GM23338 (cell line): ENCODE results near the gene STX17. TPM values are rescaled to one million over a fixed set of nuclear protein-coding genes. Genes with fewer than 3 reads are reported as not detected.

Source experiments
- ATAC-seq: fragments of 200-7000 bp; cut with Tn5 transposase; 3 replicates; pipeline ENCODE4 v1.9.1; 2020
- DNase-seq: peaks from one replicate; pipeline ENCODE4 v3.0.0-alpha.2; 2015; ENCODE audit warnings: low spot score
- H2AFZ ChIP-seq: fragments of 200-600 bp; sonication (generic); 2 replicates; pipeline ENCODE4 v1.8.0; 2016; ENCODE audit warnings: antibody characterized with exemption, mild to moderate bottlenecking, moderate library complexity
- H3F3A ChIP-seq: fragments of 200-600 bp; sonication (generic); replicated peaks from 2 replicates; pipeline ENCODE4 v1.8.0; 2017; ENCODE audit warnings: antibody characterized with exemption, mixed run types, low read depth
- H3K27ac ChIP-seq: fragments of 200-600 bp; sonication (generic); 2 replicates; pipeline ENCODE4 v1.6.1; 2016; ENCODE audit warnings: low read depth
- H3K27me3 ChIP-seq: fragments of 200-600 bp; sonication (generic); 2 replicates; pipeline ENCODE4 v1.8.0; 2016; ENCODE audit warnings: mild to moderate bottlenecking, mixed run types, moderate library complexity; ENCODE audit not compliant: insufficient read depth
- H3K36me3 ChIP-seq: fragments of 200-600 bp; sonication (generic); 2 replicates; pipeline ENCODE4 v1.8.0; 2016; ENCODE audit warnings: mild to moderate bottlenecking; ENCODE audit not compliant: insufficient read depth
- H3K4me1 ChIP-seq: fragments of 200-600 bp; sonication (generic); 2 replicates; pipeline ENCODE4 v1.8.0; 2016; ENCODE audit warnings: mild to moderate bottlenecking, moderate library complexity; ENCODE audit not compliant: insufficient read depth
- H3K4me2 ChIP-seq: fragments of 200-600 bp; sonication (generic); 2 replicates; pipeline ENCODE4 v1.7.1; 2017; ENCODE audit warnings: mixed run types
- H3K4me3 ChIP-seq: fragments of 200-600 bp; sonication (generic); 2 replicates; pipeline ENCODE4 v1.6.1; 2016; ENCODE audit warnings: mixed run types
- H3K79me2 ChIP-seq: fragments of 200-600 bp; sonication (generic); replicated peaks from 2 replicates; pipeline ENCODE4 v1.8.0; 2017; ENCODE audit warnings: mild to moderate bottlenecking; ENCODE audit not compliant: insufficient read depth
- H3K9me2 ChIP-seq: fragments of 200-600 bp; sonication (generic); 2 replicates; pipeline ENCODE4 v1.8.0; 2017; ENCODE audit not compliant: insufficient read depth
- H4K20me1 ChIP-seq: fragments of 200-600 bp; sonication (generic); replicated peaks from 2 replicates; pipeline ENCODE4 v1.8.0; 2017; ENCODE audit warnings: mild to moderate bottlenecking; ENCODE audit not compliant: insufficient read depth
- H3K27ac Mint-ChIP-seq: 2 replicates; pipeline ENCODE4 v1.8.0; 2020; ENCODE audit warnings: inconsistent platforms, mild to moderate bottlenecking, moderate library complexity, mixed read lengths
- H3K27me3 Mint-ChIP-seq: 3 replicates; pipeline ENCODE4 v1.8.0; 2022; ENCODE audit warnings: low read depth, mild to moderate bottlenecking, moderate library complexity, mixed read lengths, inconsistent platforms; ENCODE audit not compliant: insufficient read depth, poor library complexity
- H3K36me3 Mint-ChIP-seq: 3 replicates; pipeline ENCODE4 v1.8.0; 2021; ENCODE audit warnings: low read depth, mild to moderate bottlenecking, inconsistent platforms, moderate library complexity, mixed read lengths
- H3K4me1 Mint-ChIP-seq: 3 replicates; pipeline ENCODE4 v1.8.0; 2020; ENCODE audit warnings: mild to moderate bottlenecking, inconsistent platforms, mixed read lengths
- H3K4me3 Mint-ChIP-seq: 3 replicates; pipeline ENCODE4 v1.8.0; 2021; ENCODE audit warnings: moderate library complexity, mild to moderate bottlenecking, inconsistent platforms, mixed read lengths
- H3K9me3 Mint-ChIP-seq: 3 replicates; pipeline ENCODE4 v1.8.0; 2020; ENCODE audit warnings: moderate library complexity, mild to moderate bottlenecking, inconsistent platforms, mixed read lengths
- CTCF ChIP-seq, 2 experiments: fragments of 200-600 bp in 1 of 2; sonication (generic) in 1 of 2; conservative IDR thresholded peaks; 2 replicates each; pipeline versions ENCODE4 v1.5.1 to v1.6.1; 2016 to 2017; ENCODE audit warnings: antibody characterized with exemption in 2 of 2, low read depth in 2 of 2, mild to moderate bottlenecking in 2 of 2, moderate library complexity in 1 of 2
- ETS1 ChIP-seq: IDR thresholded peaks from 2 replicates; pipeline ENCODE4 v1.6.1; 2016; ENCODE audit warnings: antibody characterized with exemption
- EZH2phosphoT487 ChIP-seq: fragments of 200-600 bp; sonication (generic); IDR thresholded peaks from one replicate; pipeline ENCODE4 v1.8.1; 2018; ENCODE audit warnings: antibody characterized with exemption; ENCODE audit not compliant: unreplicated experiment
- NANOG ChIP-seq: IDR thresholded peaks from 2 replicates; pipeline ENCODE4 v1.6.1; 2016; ENCODE audit warnings: antibody characterized with exemption, borderline replicate concordance
- REST ChIP-seq: IDR thresholded peaks from one replicate; pipeline ENCODE4 v1.6.1; 2018; ENCODE audit warnings: antibody characterized with exemption; ENCODE audit not compliant: unreplicated experiment
- STAT1 ChIP-seq: IDR thresholded peaks from one replicate; pipeline ENCODE4 v1.6.1; 2016; ENCODE audit warnings: antibody characterized with exemption; ENCODE audit not compliant: unreplicated experiment
- ZNF331 ChIP-seq: fragments of 250-450 bp; sonication (Bioruptor Pico); IDR thresholded peaks from 2 replicates; pipeline ENCODE4 v1.5.0; 2020; ENCODE audit warnings: low read depth, mild to moderate bottlenecking, moderate library complexity
- polyA plus RNA-seq: library from polyadenylated mRNA; unstranded; fragments of >200 nt; fragmentation: Nextera tagmentation; extraction: Ambion mirVana; gene quantifications from 2 replicates; pipeline ENCODE4 v1.2.1, GENCODE V29; 2016
- total RNA-seq: library from RNA; depleted of rRNA; stranded (reverse); fragments of >200 nt; shearing (Covaris generic); gene quantifications from 2 replicates; pipeline ENCODE4 v1.2.3, GENCODE V29; 2014

The STX17 gene
- total and polyA plus RNA-seq, 2 experiments from 2014 or later = 12.9 to 24.2 TPM

GRCh38 chr9:99911600-99911999, 5.1 kb downstream of the STX17 start (continued):
- TF ChIP-seq ETS1 = no peak

- H3K4me1 Mint-ChIP-seq = peaks cover 33% of the 10 kb centered on the region
- H3K27ac ChIP-seq = no peak overlapping the region
- H4K20me1 ChIP-seq = no peaks in the 10 kb centered on the region
- no peak for DNase-seq
- peaks cover 11% of the 10 kb centered on the region; the same call in 2 of the 3 replicates for H3K36me3 Mint-ChIP-seq
- peak overlapping the region; percentile 11; the same call in 1 of the 2 replicates for H3K4me3 ChIP-seq
- no peak overlapping the region for H2AFZ ChIP-seq
- no peak overlapping the region for H3K27ac Mint-ChIP-seq
- TF ChIP-seq STAT1 (no peak), ZNF331 (CRISPR knock-in tag) (no peak), CTCF (conservative IDR thresholded peaks at IDR 0.05; ENCODE audit: low read depth in 2 of 2) (no peak), EZH2phosphoT487 (no peak), NANOG (peak; percentile 90), ETS1 (no peak)
- H3K4me3 Mint-ChIP-seq = no peak overlapping the region
- no peaks in the 10 kb centered on the region for H3K9me3 Mint-ChIP-seq
- H3K27me3 ChIP-seq = no peaks in the 10 kb centered on the region
- peaks cover 1% of the 10 kb centered on the region for H3K27me3 Mint-ChIP-seq
- no peaks in the 10 kb centered on the region for H3F3A ChIP-seq
- H3K4me2 ChIP-seq = peak overlapping the region; percentile 22
- H3K36me3 ChIP-seq = no peaks in the 10 kb centered on the region
- no peaks in the 10 kb centered on the region; the same call in 1 of the 2 replicates for H3K9me2 ChIP-seq
- H3K4me1 ChIP-seq = peaks cover 48% of the 10 kb centered on the region
- ATAC-seq = no peak
- H3K79me2 ChIP-seq = no peaks in the 10 kb centered on the region
Observed at GRCh38 chr9:99916650-99917049, 10.2 kb downstream of the STX17 start.

GRCh38 chr9:99918134-99918533, 11.7 kb downstream of the STX17 start:
- ATAC-seq = no peak
- H3K9me3 Mint-ChIP-seq = no peaks in the 10 kb centered on the region
- Histone ChIP-seq H4K20me1 (no peaks in the 10 kb centered on the region), H2AFZ (no peak overlapping the region), H3K4me3 (no peak overlapping the region), H3K4me2 (no peak overlapping the region), H3K27ac (no peak overlapping the region), H3K79me2 (no peaks in the 10 kb centered on the region), H3K27me3 (no peaks in the 10 kb centered on the region), H3K36me3 (no peaks in the 10 kb centered on the region), H3F3A (no peaks in the 10 kb centered on the region), H3K4me1 (peaks cover 50% of the 10 kb centered on the region), H3K9me2 (no peaks in the 10 kb centered on the region; the same call in 1 of the 2 replicates)
- DNase-seq = no peak
- H3K36me3 Mint-ChIP-seq = peaks cover 23% of the 10 kb centered on the region
- peaks cover 1% of the 10 kb centered on the region for H3K27me3 Mint-ChIP-seq
- H3K4me3 Mint-ChIP-seq = no peak overlapping the region
- H3K4me1 Mint-ChIP-seq = peaks cover 37% of the 10 kb centered on the region
- no peak overlapping the region for H3K27ac Mint-ChIP-seq
- TF ChIP-seq REST = no peak
